ENCODE measurements around the gene SUMO3. TPM values are rescaled to one million over a fixed set of nuclear protein-coding genes. Genes with fewer than 3 reads are reported as not detected.

SUMO3 gene
- total and polyA plus RNA-seq, 2 of the 4 experiments (the other 2 are of a cell fraction), result 64.9 to 101 TPM

- CTCF ChIA-PET, result interaction anchor here (1.5 kb wide), 1 partner anchor 13 kb away, joined by 5 read pairs; no protein-coding TSS in a partner anchor
- DNase-seq (no peak), ATAC-seq (ENCODE audit: low read depth) (no peak)
- no peak for TF ChIP-seq SMC3 (IDR thresholded peaks at IDR 0.05; ENCODE audit: low read depth, low read length)
- no peak for TF ChIP-seq RAD21 (IDR thresholded peaks at IDR 0.05; ENCODE audit: low read length)
- TF ChIP-seq FOS (IDR thresholded peaks at IDR 0.05; ENCODE audit: low read depth, low read length), result no peak
- TF ChIP-seq BHLHE40 (IDR thresholded peaks at IDR 0.05; ENCODE audit: low read depth, low read length), result no peak
- TF ChIP-seq RFX5 (IDR thresholded peaks at IDR 0.05; ENCODE audit: low read depth, low read length), result no peak
- no peak for TF ChIP-seq RCOR1 (IDR thresholded peaks at IDR 0.05; ENCODE audit: insufficient replicate concordance, low read length)
- no peak for TF ChIP-seq MXI1 (IDR thresholded peaks at IDR 0.05; ENCODE audit: borderline replicate concordance, low read depth, low read length)
- no peak for TF ChIP-seq CHD1 (IDR thresholded peaks at IDR 0.05; ENCODE audit: low read depth, low read length)
- TF ChIP-seq MAZ (IDR thresholded peaks at IDR 0.05; ENCODE audit: borderline replicate concordance, low read depth, low read length), result no peak
- TF ChIP-seq ELK1 (IDR thresholded peaks at IDR 0.05; ENCODE audit: borderline replicate concordance, low read depth, low read length), result no peak
- Histone ChIP-seq H4K5ac (ENCODE audit: low read depth, low read length) (no peak overlapping the region), H4K8ac (ENCODE audit: low read depth in 2 of 2, low read length in 2 of 2) (no peak overlapping the region), H2BK15ac (ENCODE audit: low read depth, low read length) (no peak overlapping the region), H3K9ac (ENCODE audit: low read depth, low read length) (no peak overlapping the region), H3K4ac (ENCODE audit: low read depth, low read length) (no peak overlapping the region), H2AK9ac (replicated peaks; ENCODE audit: low read depth, low read length, poor library complexity) (no peak overlapping the region), H3K79me1 (ENCODE audit: low read depth in 1 of 2, low read length in 2 of 2) (peaks cover 40 to 48% of the 10 kb centered on the region in 2 experiments), H2BK20ac (ENCODE audit: low read depth, low read length) (no peak overlapping the region), H3K18ac (ENCODE audit: low read depth, low read length) (no peak overlapping the region), H4K91ac (ENCODE audit: insufficient read depth, low read depth, low read length) (no peak overlapping the region), H3K27ac (ENCODE audit: insufficient read depth, low read length) (no peak overlapping the region), H3K56ac (ENCODE audit: extremely low read depth, insufficient read depth, low read length) (no peak overlapping the region), H3K9me1 (ENCODE audit: insufficient read depth, low read length) (peaks cover 7% of the 10 kb centered on the region; the same call in 1 of the 2 replicates), H3K4me1 (ENCODE audit: control insufficient read depth, insufficient read depth, low read length) (peaks cover 3% of the 10 kb centered on the region; the same call in 1 of the 2 replicates), H2AK5ac (ENCODE audit: low read depth, low read length) (no peak overlapping the region), H3K4me3 (ENCODE audit: insufficient read depth, low read depth, low read length) (no peak overlapping the region), H3K4me2 (ENCODE audit: low read depth, low read length) (no peak overlapping the region), H3K14ac (replicated peaks; ENCODE audit: low read depth, low read length) (no peak overlapping the region), H3K27me3 (ENCODE audit: control insufficient read depth, insufficient read depth, low read length) (no peaks in the 10 kb centered on the region), H2AFZ (replicated peaks; ENCODE audit: low read length, poor library complexity) (no peak overlapping the region), H2BK5ac (ENCODE audit: low read depth, low read length, poor library complexity, severe bottlenecking) (no peak overlapping the region), H3K36me3 (ENCODE audit: control insufficient read depth, insufficient read depth, low read length) (peaks cover 22% of the 10 kb centered on the region), H3K9me3 (ENCODE audit: control insufficient read depth, insufficient read depth, low read length) (no peaks in the 10 kb centered on the region), H4K20me1 (ENCODE audit: insufficient read depth, low read length) (peaks cover 29% of the 10 kb centered on the region), H3K23ac (ENCODE audit: low read depth, low read length) (no peak overlapping the region), H2BK120ac (ENCODE audit: low read depth, low read length) (no peak overlapping the region)
- intact Hi-C loops (cut with micrococcal nuclease), result no loop called here
- in situ Hi-C loops (cut with MboI; ENCODE audit: low sequenced_read_pairs), result no loop called here
- BruUV-seq (replicated peaks), result no TSS peak
- dilution Hi-C loops (cut with HindIII; ENCODE audit: low sequenced_read_pairs, unreplicated experiment), result no loop called here
- 95% methylated on average over 4 of the region's 16 CpGs; no CpG with 5 or more reads in 1 of the 2 experiments for WGBS, 2 experiments (ENCODE audit: extremely low coverage in 2 of 2, insufficient read length in 1 of 2)
- POLR2A ChIA-PET (ENCODE audit: unreplicated experiment), result no interaction called here
Measured at GRCh38 chr21:44780767-44781459, 36.9 kb downstream of the SUMO3 start.

Measured in IMR-90 (cell line).